ENCODE measurements around the gene CNDP1.

The CNDP1 gene

GRCh38 chr18:74492259-74492658 lies 42.0 kb upstream of the CNDP1 start:
- DNase-seq: no peak
- Histone ChIP-seq H3K36me3 (replicated peaks) (no peaks in the 10 kb centered on the region), H3K27ac (no peak overlapping the region), H3K27me3 (replicated peaks) (no peaks in the 10 kb centered on the region), H3K4me3 (ENCODE audit: low read depth, low read length) (no peak overlapping the region)
- in situ Hi-C loops (cut with HindIII; ENCODE audit: low pct_ligation_motif_present, low sequenced_read_pairs): no loop called here
- TF ChIP-seq CTCF (IDR thresholded peaks at IDR 0.05; ENCODE audit: low read depth, low read length, missing control alignments): no peak

DNA sequence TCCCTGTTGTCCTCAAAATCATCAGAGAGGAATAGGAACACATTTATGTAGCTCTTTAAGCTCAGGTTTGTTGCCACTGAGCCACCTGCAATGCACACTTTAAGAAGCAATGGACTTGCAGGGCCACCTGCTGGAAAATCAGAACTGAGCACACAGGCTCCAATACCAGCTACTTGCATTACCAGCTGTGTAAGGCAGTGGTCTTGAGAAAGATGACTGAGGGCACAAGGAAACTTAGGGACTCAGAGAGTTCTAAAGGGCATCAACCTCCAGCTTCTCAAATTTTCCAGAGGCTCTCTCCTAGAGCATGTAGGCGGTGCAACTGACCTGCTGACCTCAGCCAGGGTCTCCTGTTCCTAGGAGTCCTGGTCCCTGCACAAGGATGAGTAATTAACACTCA lies 40.6 kb upstream of the CNDP1 start:
- in situ Hi-C loops (cut with HindIII; ENCODE audit: low pct_ligation_motif_present, low sequenced_read_pairs): no loop called here
- Histone ChIP-seq H3K27me3 (replicated peaks) (no peaks in the 10 kb centered on the region), H3K4me3 (ENCODE audit: low read depth, low read length) (no peak overlapping the region), H3K27ac (no peak overlapping the region), H3K36me3 (replicated peaks) (no peaks in the 10 kb centered on the region)
- DNase-seq: peak; percentile 32
- TF ChIP-seq CTCF (IDR thresholded peaks at IDR 0.05; ENCODE audit: low read depth, low read length, missing control alignments): peak; percentile 70

GRCh38 chr18:74494514-74494913 lies 39.8 kb upstream of the CNDP1 start:
- no peak overlapping the region for H3K4me3 ChIP-seq (ENCODE audit: low read depth, low read length)
- in situ Hi-C loops (cut with HindIII; ENCODE audit: low pct_ligation_motif_present, low sequenced_read_pairs): no loop called here
- TF ChIP-seq CTCF (IDR thresholded peaks at IDR 0.05; ENCODE audit: low read depth, low read length, missing control alignments): no peak
- no peaks in the 10 kb centered on the region for H3K36me3 ChIP-seq (replicated peaks)
- H3K27me3 ChIP-seq (replicated peaks): no peaks in the 10 kb centered on the region
- H3K27ac ChIP-seq: no peak overlapping the region
- no peak for DNase-seq

DNA sequence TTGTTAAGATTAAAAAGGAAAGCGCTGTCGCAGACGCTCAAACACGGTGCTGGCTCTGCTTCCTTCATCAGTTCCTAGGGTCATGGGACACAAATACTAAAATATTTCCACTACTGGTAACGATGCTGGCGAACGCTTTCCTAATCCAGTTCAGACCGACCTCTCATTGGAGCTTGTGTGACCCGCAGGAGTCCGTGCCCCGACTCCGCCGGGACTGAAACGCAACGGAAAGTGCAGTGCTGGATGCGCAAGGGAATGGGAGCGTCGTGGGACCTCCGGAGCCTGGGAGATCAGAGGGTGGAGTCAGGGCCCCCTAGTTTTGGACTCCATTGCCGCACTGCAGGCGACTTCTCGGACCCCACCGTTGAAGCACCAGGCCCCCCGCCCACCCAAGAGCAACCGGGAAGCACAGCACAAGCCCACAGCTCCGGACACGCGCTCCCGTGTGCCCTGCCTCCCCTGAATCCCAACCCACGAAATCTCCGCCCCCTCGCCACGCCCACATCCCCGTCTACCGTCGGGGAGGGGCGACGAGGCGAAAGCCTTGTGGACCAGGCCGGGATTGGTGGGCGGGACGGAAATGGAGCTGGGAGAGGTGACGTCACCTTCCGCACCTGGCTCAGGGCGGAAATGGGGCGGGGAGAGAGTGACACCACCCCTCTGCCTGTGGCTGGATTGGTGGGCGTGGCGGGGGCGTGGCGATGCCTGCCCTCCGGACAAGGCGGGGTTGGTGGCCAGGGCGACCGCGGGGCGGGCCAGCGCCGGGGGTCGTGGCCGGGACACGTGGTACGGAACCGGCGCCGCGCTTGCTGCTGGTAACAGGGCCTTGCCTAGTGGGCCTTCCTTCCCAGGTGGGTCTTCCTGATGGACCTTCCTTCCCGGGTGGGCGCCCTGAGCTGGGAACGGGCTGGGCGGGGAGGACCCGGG lies 38.5 kb upstream of the CNDP1 start, which contains the start of gene CNDP2:
Gene CNDP2 (plus strand): TSS at position 783 of the 927 bp plus-strand sequence. CDS start 3,611 bp downstream, outside the sequence.
- peak; percentile 98 for DNase-seq
- Histone ChIP-seq H3K4me3 (ENCODE audit: low read depth, low read length) (peak within 1 kb of the TSS; percentile 91), H3K27me3 (replicated peaks) (no peaks in the 10 kb centered on the region), H3K36me3 (replicated peaks) (no peaks in the 10 kb centered on the region), H3K27ac (peak within 1 kb of the TSS; percentile 86)
- in situ Hi-C loops (cut with HindIII; ENCODE audit: low pct_ligation_motif_present, low sequenced_read_pairs): no loop called here
- TF ChIP-seq CTCF (IDR thresholded peaks at IDR 0.05; ENCODE audit: low read depth, low read length, missing control alignments): no peak

DNA sequence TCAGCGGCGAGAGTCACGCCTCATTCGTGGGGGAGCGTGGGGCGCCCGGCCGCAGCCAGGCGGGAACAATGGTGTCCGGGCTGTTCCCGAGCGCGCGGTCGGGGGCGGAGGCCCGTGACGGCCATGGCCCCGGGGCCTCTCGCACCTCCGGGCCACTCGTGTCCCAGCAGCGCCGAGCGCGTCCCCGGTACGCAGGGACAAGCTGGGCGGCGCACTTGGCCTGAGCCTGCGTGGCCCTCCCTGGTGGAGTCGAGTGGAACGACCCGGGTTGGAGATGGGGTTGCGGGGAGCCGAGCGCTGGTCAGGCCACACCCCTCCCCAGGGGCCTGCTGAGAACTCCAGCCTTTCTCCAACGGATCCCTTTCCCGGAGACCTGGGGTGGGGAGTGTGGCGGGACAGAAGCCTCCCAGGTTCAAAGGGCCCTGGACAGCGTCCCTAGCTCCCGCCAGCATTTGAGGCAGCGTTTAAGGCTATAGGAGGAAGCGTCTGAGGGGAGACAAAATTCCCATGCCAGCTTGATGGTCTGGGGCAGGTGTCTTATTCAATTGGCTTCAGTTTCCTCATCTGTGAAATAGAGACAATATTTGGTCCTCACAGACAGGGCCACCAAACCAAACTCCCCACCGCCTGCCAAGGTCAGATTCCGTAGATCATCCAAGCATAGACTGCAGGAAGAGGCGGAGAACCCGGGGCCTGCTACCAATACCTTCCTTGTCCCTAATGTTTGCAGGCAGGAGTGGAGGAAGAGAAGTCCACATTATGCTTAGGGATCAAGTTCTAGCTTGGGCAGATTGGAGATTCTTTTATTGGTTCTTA lies 37.6 kb upstream of the CNDP1 start:
- peak overlapping the region; percentile 86 for H3K27ac ChIP-seq
- DNase-seq: peak; percentile 43
- in situ Hi-C loops (cut with HindIII; ENCODE audit: low pct_ligation_motif_present, low sequenced_read_pairs): no loop called here
- peaks cover 4% of the 10 kb centered on the region for H3K36me3 ChIP-seq (replicated peaks)
- H3K27me3 ChIP-seq (replicated peaks): no peaks in the 10 kb centered on the region
- peak overlapping the region; percentile 91 for H3K4me3 ChIP-seq (ENCODE audit: low read depth, low read length)
- TF ChIP-seq CTCF (IDR thresholded peaks at IDR 0.05; ENCODE audit: low read depth, low read length, missing control alignments): peak; percentile 31
